CD14-positive monocyte (primary cell): ENCODE results near the gene MASP2. TPM values are rescaled to one million over a fixed set of nuclear protein-coding genes. Genes with fewer than 3 reads are reported as not detected.

Source experiments
- DNase-seq, 3 donors: peaks; one replicate each; pipeline ENCODE4 v3.0.0-alpha.2; 2011 to 2022
- H2AFZ ChIP-seq: 2 replicates; pipeline ENCODE4 v1.6.0; 2012; ENCODE audit warnings: mild to moderate bottlenecking, low read depth, low read length, inconsistent platforms; ENCODE audit not compliant: insufficient read depth, poor library complexity, severe bottlenecking
- H3K27ac ChIP-seq, 2 donors: 1 replicate in 1 of 2; 2 replicates in 1 of 2; pipeline ENCODE4 v1.5.1; 2012 to 2013; ENCODE audit warnings: low read length in 2 of 2, control low read depth in 1 of 2, inconsistent platforms in 1 of 2, low read depth in 1 of 2, mild to moderate bottlenecking in 1 of 2
- H3K27me3 ChIP-seq, 2 donors: one replicate each; pipeline versions ENCODE4 v1.6.0 to v1.6.1; 2011 to 2013; ENCODE audit warnings: low read length in 2 of 2; ENCODE audit not compliant: control insufficient read depth in 2 of 2, insufficient read depth in 2 of 2
- H3K36me3 ChIP-seq, 2 donors: replicated peaks in 1 of 2; 1 replicate in 1 of 2; 2 replicates in 1 of 2; pipeline versions ENCODE4 v1.5.1 to v1.6.1; 2012 to 2013; ENCODE audit warnings: low read length in 2 of 2, control low read depth in 1 of 2, inconsistent platforms in 1 of 2, mild to moderate bottlenecking in 1 of 2; ENCODE audit not compliant: insufficient read depth in 2 of 2, control insufficient read depth in 1 of 2
- H3K4me1 ChIP-seq, 2 donors: 1 replicate in 1 of 2; 2 replicates in 1 of 2; pipeline versions ENCODE4 v1.5.1 to v1.6.1; 2012 to 2013; ENCODE audit warnings: low read length in 2 of 2, control low read depth in 1 of 2, inconsistent platforms in 1 of 2, mild to moderate bottlenecking in 1 of 2, moderate library complexity in 1 of 2; ENCODE audit not compliant: insufficient read depth in 2 of 2, control insufficient read depth in 1 of 2
- H3K4me2 ChIP-seq: replicated peaks from 2 replicates; pipeline ENCODE3; 2012; ENCODE audit warnings: low read length, moderate library complexity, mild to moderate bottlenecking; ENCODE audit not compliant: poor library complexity, severe bottlenecking; ENCODE audit errors: extremely low read depth
- H3K4me3 ChIP-seq, 3 experiments: fragments of 200-600 bp in 1 of 3; sonication (generic) in 1 of 3; replicated peaks in 1 of 3; 1 replicate in 2 of 3; 2 replicates in 1 of 3; pipeline ENCODE4 v1.5.1; 2011 to 2013; ENCODE audit warnings: low read length in 3 of 3, mild to moderate bottlenecking in 3 of 3, control low read depth in 2 of 3, low read depth in 2 of 3, inconsistent platforms in 1 of 3, moderate library complexity in 1 of 3
- H3K79me2 ChIP-seq: 2 replicates; pipeline ENCODE4 v1.6.0; 2012; ENCODE audit warnings: mild to moderate bottlenecking, control low read depth, inconsistent platforms, low read length, moderate library complexity; ENCODE audit not compliant: insufficient read depth
- H3K9ac ChIP-seq: 2 replicates; pipeline ENCODE4 v1.6.0; 2017; ENCODE audit warnings: low read length, mild to moderate bottlenecking; ENCODE audit not compliant: insufficient read depth, poor library complexity, severe bottlenecking
- H3K9me3 ChIP-seq, 2 donors: replicated peaks in 1 of 2; 1 replicate in 1 of 2; 2 replicates in 1 of 2; pipeline versions ENCODE4 v1.5.1 to v1.6.1; 2012 to 2013; ENCODE audit warnings: low read length in 2 of 2, control low read depth in 1 of 2; ENCODE audit not compliant: control insufficient read depth in 1 of 2, insufficient read depth in 1 of 2
- H4K20me1 ChIP-seq: 2 replicates; pipeline ENCODE4 v1.6.0; 2012; ENCODE audit warnings: mild to moderate bottlenecking, low read length, control low read depth, moderate library complexity; ENCODE audit not compliant: insufficient read depth
- H3K27ac Mint-ChIP-seq, 7 donors: one replicate each; pipeline ENCODE4 v1.8.0; 2020; ENCODE audit warnings: mild to moderate bottlenecking in 7 of 7, mixed read lengths in 7 of 7, moderate library complexity in 6 of 7, inconsistent platforms in 2 of 7
- H3K27me3 Mint-ChIP-seq, 3 donors: one replicate each; pipeline ENCODE4 v1.8.0; 2021 to 2022; ENCODE audit warnings: low read depth in 3 of 3, mild to moderate bottlenecking in 3 of 3, mixed read lengths in 3 of 3, moderate library complexity in 3 of 3, inconsistent platforms in 1 of 3
- H3K36me3 Mint-ChIP-seq, 2 donors: one replicate each; pipeline ENCODE4 v1.8.0; 2020; ENCODE audit warnings: mixed read lengths in 2 of 2, inconsistent platforms in 1 of 2, mild to moderate bottlenecking in 1 of 2
- H3K4me1 Mint-ChIP-seq: one replicate; pipeline ENCODE4 v1.8.0; 2020; ENCODE audit warnings: mild to moderate bottlenecking, mixed read lengths
- H3K4me3 Mint-ChIP-seq, 2 donors: one replicate each; pipeline ENCODE4 v1.8.0; 2020; ENCODE audit warnings: mild to moderate bottlenecking in 2 of 2, mixed read lengths in 2 of 2, moderate library complexity in 1 of 2
- H3K9me3 Mint-ChIP-seq, 7 donors: one replicate each; pipeline ENCODE4 v1.8.0; 2020 to 2022; ENCODE audit warnings: mixed read lengths in 7 of 7, mild to moderate bottlenecking in 6 of 7, moderate library complexity in 6 of 7, inconsistent platforms in 2 of 7
- CTCF ChIP-seq: fragments of 200-600 bp; IDR thresholded peaks from one replicate; pipeline ENCODE4 v1.8.0; 2022; ENCODE audit warnings: antibody characterized with exemption, mild to moderate bottlenecking
- WGBS: methylation state at CpG from one replicate; pipeline ENCODE4 v1.1.5; 2013; ENCODE audit warnings: missing lambda C conversion rate; ENCODE audit not compliant: insufficient coverage; 5-methylcytosine and 5-hydroxymethylcytosine counted together
- intact Hi-C, 2 donors: fragments of 100-400 bp; cut with micrococcal nuclease; formaldehyde crosslinking; loops; one replicate each; pipeline versions ENCODE4 v1.15.0 to v1.15.1; 2023
- polyA plus RNA-seq, 3 donors: library from polyadenylated mRNA; depleted of rRNA in 1 of 3; unstranded in 2 of 3; stranded (reverse) in 1 of 3; fragments of 300-500 nt in 2 of 3; fragments of >200 nt in 1 of 3; fragmentation: Illumina TruSeq in 2 of 3; gene quantifications; 1 replicate in 2 of 3; 2 replicates in 1 of 3; pipeline ENCODE4 v1.2.3, GENCODE V29; 2012 to 2021

Gene MASP2
- polyA plus RNA-seq, 3 donors, result not detected

- DNase-seq, result no peak
Measured at GRCh38 chr1:11024154-11024873, 22.7 kb downstream of the MASP2 start.

GRCh38 chr1:11023201-11023600 lies 23.8 kb downstream of the MASP2 start:
- peaks cover 93% of the 10 kb centered on the region for H4K20me1 ChIP-seq
- no peaks in the 10 kb centered on the region for H3K4me1 Mint-ChIP-seq
- no peak overlapping the region for H3K4me2 ChIP-seq
- H2AFZ ChIP-seq, result no peak overlapping the region
- H3K36me3 ChIP-seq, result peaks cover 90 to 94% of the 10 kb centered on the region in 2 donors
- no peak for DNase-seq
- intact Hi-C loops, result no loop called here
- H3K27ac ChIP-seq, result no peak overlapping the region
- WGBS, result 97% methylated on average over 10 of the region's 14 CpGs
- no peak overlapping the region for H3K9ac ChIP-seq
- peaks cover 86 to 97% of the 10 kb centered on the region in 2 donors for H3K36me3 Mint-ChIP-seq
- no peak overlapping the region for H3K4me3 ChIP-seq
- no peaks in the 10 kb centered on the region for H3K4me1 ChIP-seq
- H3K9me3 ChIP-seq, result no peaks in the 10 kb centered on the region
- H3K27me3 Mint-ChIP-seq, result peaks cover 0 to 2% (median 0%) of the 10 kb centered on the region in 3 donors
- H3K27ac Mint-ChIP-seq, result no peak overlapping the region
- H3K79me2 ChIP-seq, result peaks cover 19% of the 10 kb centered on the region
- H3K4me3 Mint-ChIP-seq, result no peak overlapping the region
- H3K9me3 Mint-ChIP-seq, result no peaks in the 10 kb centered on the region
- H3K27me3 ChIP-seq, result no peaks in the 10 kb centered on the region
- no peak for TF ChIP-seq CTCF

More at GRCh38 chr1:11024154-11024873, 22.7 kb downstream of the MASP2 start:
- H3K4me3 Mint-ChIP-seq, result no peak overlapping the region
- Histone ChIP-seq H2AFZ (no peak overlapping the region), H3K27ac (no peak overlapping the region), H3K9me3 (no peaks in the 10 kb centered on the region), H4K20me1 (peaks cover 84% of the 10 kb centered on the region), H3K27me3 (no peaks in the 10 kb centered on the region), H3K9ac (no peak overlapping the region), H3K36me3 (peaks cover 78 to 83% of the 10 kb centered on the region in 2 donors), H3K79me2 (peaks cover 8% of the 10 kb centered on the region), H3K4me1 (no peaks in the 10 kb centered on the region), H3K4me3 (no peak overlapping the region), H3K4me2 (no peak overlapping the region)
- peaks cover 0 to 2% (median 0%) of the 10 kb centered on the region in 3 donors for H3K27me3 Mint-ChIP-seq
- no peaks in the 10 kb centered on the region for H3K4me1 Mint-ChIP-seq
- H3K9me3 Mint-ChIP-seq, result no peaks in the 10 kb centered on the region
- WGBS, result 94% methylated on average over 2 of the region's 3 CpGs
- no peak for TF ChIP-seq CTCF
- H3K27ac Mint-ChIP-seq, result peak overlapping the region in 1 of 7 donors; percentile 2
- peaks cover 75 to 94% of the 10 kb centered on the region in 2 donors for H3K36me3 Mint-ChIP-seq
- intact Hi-C loops, result no loop called here
